ENCODE measurements around the gene SURF4.
"Not testable (repeated sequence)": the region's sequence is repeated elsewhere in the genome, so short reads cannot be mapped to it uniquely, and the experiment has no call there.

The SURF4 gene

DNA sequence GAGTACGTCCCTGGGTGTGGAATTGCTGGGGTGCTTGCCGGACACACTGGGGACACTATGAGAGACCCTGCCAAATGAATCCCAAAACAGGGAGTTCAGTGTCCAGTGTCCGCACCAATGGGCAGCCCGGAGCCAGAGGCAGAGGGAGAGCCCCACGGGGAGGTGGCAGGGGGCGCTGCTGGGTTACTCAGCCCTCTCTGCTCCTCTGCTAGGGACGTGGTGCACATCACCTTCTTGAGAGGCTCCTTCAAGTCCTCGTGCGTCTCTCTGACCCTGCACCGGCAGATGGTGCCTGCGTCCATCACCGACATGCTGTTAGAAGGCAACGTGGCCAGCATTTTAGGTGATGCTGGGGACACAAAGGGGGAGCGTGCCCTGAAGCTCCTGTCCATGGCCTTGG lies 21.1 kb upstream of the SURF4 start:
- TF ChIP-seq, protein P1, sequence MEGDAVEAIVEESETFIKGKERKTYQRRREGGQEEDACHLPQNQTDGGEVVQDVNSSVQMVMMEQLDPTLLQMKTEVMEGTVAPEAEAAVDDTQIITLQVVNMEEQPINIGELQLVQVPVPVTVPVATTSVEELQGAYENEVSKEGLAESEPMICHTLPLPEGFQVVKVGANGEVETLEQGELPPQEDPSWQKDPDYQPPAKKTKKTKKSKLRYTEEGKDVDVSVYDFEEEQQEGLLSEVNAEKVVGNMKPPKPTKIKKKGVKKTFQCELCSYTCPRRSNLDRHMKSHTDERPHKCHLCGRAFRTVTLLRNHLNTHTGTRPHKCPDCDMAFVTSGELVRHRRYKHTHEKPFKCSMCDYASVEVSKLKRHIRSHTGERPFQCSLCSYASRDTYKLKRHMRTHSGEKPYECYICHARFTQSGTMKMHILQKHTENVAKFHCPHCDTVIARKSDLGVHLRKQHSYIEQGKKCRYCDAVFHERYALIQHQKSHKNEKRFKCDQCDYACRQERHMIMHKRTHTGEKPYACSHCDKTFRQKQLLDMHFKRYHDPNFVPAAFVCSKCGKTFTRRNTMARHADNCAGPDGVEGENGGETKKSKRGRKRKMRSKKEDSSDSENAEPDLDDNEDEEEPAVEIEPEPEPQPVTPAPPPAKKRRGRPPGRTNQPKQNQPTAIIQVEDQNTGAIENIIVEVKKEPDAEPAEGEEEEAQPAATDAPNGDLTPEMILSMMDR (conservative IDR thresholded peaks at IDR 0.05; ENCODE audit: low read depth, low read length), result peak; percentile 54
- no peak for DNase-seq (ENCODE audit: low read depth)

DNA sequence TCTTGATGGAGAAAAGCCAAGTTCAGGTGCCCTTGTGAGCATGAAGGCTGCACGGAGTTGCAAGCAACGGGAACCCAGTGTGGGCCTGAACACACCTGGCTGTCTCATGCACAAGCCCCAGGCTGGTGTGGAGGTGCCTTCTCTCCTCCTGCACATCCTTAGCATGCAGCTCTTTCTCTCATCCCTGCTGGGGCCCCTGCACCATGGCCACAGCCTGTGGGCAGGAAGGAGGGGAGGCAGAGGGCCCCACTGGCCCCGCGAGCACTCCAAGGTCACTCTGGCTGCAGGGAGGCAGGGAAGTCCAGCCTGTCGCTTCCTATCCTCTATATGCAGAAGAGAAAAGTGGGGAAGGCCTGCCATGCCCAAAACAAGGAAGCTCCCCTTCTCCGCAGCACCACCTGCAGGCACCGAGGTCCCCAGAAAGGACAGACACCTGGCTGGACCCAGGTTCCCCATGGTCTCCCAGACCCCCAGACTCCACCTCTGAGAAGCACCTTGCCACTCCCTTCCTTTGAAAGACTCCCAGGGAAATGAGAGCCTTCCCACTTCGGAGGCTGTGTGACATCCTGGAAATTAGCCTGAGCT lies 18.9 kb upstream of the SURF4 start:
- H3K4me3 ChIP-seq (ENCODE audit: low read length), result no peak overlapping the region
- TF ChIP-seq, protein P1 (conservative IDR thresholded peaks at IDR 0.05; ENCODE audit: low read depth, low read length), result no peak
- no peak for DNase-seq (ENCODE audit: low read depth)

More for the DNA sequence above, 21.1 kb upstream of the SURF4 start:
- no peak overlapping the region for H3K4me3 ChIP-seq (ENCODE audit: low read length)

DNA sequence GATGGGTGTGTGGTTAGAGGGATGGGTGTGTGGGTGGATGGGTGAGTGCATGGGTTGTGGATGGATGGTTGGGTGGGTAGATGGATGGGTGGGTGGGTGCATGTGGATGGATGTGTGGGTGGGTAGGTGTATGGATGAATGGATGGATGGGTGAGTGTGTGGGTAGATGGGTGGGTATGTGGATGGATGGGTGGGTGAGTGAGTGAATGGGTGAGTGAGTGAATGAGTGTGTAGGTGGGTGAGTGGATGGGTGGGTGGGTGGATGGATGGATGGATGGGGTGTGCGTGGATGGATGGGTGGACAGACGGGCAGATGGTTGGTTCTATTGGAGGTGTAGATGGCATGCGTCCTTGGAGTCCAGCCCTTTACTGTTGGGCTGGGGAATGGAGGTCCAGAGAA lies 17.5 kb upstream of the SURF4 start:
- H3K4me3 ChIP-seq (ENCODE audit: low read length), result no peak overlapping the region
- no peak for DNase-seq (ENCODE audit: low read depth)
- TF ChIP-seq, protein P1 (conservative IDR thresholded peaks at IDR 0.05; ENCODE audit: low read depth, low read length), result no peak

DNA sequence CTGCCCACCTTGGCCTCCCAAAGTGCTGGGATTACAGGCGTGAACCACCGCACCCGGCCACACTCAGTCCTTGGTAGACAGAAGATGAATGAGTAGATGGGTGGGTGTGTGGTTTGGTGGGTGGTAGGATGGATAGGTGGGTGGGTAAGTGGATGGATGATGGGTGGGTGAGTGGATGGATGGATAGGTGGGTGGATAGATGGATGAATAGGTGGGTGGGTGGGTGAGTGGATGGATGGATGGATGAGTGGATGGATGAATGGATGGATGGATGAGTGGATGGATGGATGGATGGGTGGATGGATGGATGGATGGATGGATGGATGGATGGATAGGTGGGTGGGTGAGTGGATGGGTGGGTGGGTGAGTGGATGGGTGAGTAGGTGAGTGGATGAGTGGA lies 16.4 kb upstream of the SURF4 start:
- H3K4me3 ChIP-seq (ENCODE audit: low read length); DNase-seq (ENCODE audit: low read depth): not testable (repeated sequence)

DNA sequence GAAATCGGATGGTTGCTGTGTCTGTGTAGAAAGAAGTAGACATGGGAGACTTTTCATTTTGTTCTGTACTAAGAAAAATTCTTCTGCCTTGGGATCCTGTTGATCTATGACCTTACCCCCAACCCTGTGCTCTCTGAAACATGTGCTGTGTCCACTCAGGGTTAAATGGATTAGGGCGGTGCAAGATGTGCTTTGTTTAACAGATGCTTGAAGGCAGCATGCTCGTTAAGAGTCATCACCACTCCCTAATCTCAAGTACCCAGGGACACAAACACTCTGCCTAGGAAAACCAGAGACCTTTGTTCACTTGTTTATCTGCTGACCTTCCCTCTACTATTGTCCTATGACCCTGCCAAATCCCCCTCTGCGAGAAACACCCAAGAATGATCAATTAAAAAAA lies 15.6 kb upstream of the SURF4 start:
- DNase-seq (ENCODE audit: low read depth); H3K4me3 ChIP-seq (ENCODE audit: low read length): not testable (repeated sequence)

DNA sequence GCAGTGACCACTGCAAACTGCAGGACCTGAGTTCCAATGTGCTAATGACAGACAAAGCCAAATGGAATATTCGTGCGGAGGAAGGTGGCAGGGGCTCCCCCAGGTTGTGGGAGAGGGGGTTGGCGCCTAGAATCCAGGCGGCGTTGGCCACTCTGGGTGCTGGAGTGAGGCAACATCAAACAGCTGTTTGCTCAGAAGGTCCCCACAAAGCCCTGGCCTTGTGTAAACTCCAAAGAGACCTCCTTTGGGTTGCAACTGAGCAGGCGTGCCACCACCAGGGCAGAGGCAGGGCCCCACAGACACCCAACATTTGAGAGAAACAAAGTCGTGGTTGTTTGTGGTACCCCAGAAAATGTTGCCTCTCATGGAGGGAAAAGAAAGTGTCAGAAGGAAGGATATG lies 14.9 kb upstream of the SURF4 start:
- no peak for DNase-seq (ENCODE audit: low read depth)
- no peak overlapping the region for H3K4me3 ChIP-seq (ENCODE audit: low read length)
- TF ChIP-seq, protein P1 (conservative IDR thresholded peaks at IDR 0.05; ENCODE audit: low read depth, low read length), result no peak

DNA sequence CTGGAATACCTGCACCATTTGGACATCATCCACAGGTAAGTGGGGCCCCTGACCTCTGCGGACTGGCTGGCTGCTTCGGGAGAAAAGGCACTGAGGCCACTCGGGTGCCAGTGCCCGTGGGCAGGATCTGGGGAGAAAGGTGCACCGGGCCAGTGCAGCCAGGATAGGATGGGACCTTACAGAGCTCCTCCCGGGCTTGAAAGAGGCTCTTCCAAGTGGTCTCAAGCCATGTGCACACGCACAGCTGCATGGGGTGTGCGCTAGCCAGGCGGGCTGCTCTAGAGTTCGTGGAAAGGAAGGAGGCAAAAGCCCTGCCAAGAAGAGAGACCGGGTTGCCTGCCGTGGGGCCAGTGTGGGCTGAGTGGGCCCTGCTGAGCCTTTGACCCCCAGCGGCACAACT lies 13.7 kb upstream of the SURF4 start:
- TF ChIP-seq, protein P1 (conservative IDR thresholded peaks at IDR 0.05; ENCODE audit: low read depth, low read length), result no peak
- no peak overlapping the region for H3K4me3 ChIP-seq (ENCODE audit: low read length)
- DNase-seq (ENCODE audit: low read depth), result no peak

DNA sequence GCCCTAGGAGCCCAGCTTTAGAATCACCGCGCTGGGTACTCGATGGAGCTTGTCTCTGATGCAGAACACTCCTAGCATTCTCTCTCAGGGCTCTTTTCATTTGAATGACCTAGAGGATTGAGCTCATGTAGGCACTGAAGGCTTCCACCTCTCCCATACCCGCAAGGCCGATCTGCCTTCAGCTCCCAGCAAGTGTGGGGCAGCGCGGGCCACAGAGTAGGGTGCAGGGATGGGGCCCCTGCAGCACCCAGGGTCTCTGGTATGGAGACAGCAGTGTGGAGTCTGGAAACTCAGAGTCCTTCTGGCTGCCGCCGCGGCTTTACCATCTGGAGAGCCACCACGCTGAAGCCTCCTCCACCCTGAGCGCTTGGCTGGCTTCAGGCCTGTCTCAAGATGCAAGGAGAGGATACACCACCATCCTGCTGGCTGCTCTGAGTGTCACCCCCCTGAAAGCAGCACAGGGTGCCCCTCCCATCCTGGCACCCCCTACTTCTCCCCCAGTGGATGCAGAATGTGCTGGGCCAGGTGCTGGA lies 13.2 kb upstream of the SURF4 start:
- DNase-seq (ENCODE audit: low read depth), result no peak
- H3K4me3 ChIP-seq (ENCODE audit: low read length), result no peak overlapping the region
- TF ChIP-seq, protein P1 (conservative IDR thresholded peaks at IDR 0.05; ENCODE audit: low read depth, low read length), result no peak
